Activated CD8-positive, alpha-beta memory T cell treated with anti-CD3 and anti-CD28 coated beads, Interleukin-2, amount 50 U/mL, for 4 hours (primary cell): Measurements from ENCODE around the gene AP5Z1.
A peak's percentile ranks its signal among the peaks of the same experiment; 100 is the strongest.

ENCODE experiments used
- DNase-seq: peaks from one replicate; pipeline ENCODE4 v3.0.0-alpha.2; 2020

AP5Z1 gene

GRCh38 chr7:4805110-4805983 is 29.9 kb downstream of the AP5Z1 start:
- no peak for DNase-seq

GRCh38 chr7:4805984-4806300 is 30.5 kb downstream of the AP5Z1 start:
- no peak for DNase-seq

GRCh38 chr7:4806983-4807597 is 31.7 kb downstream of the AP5Z1 start:
- no peak for DNase-seq

- DNase-seq, result no peak
Observed at GRCh38 chr7:4807598-4808016, 32.2 kb downstream of the AP5Z1 start.

- no peak for DNase-seq
Observed at GRCh38 chr7:4808026-4808425, 32.6 kb downstream of the AP5Z1 start.

- DNase-seq, result no peak
Observed at GRCh38 chr7:4808565-4808964, 33.1 kb downstream of the AP5Z1 start.

DNA sequence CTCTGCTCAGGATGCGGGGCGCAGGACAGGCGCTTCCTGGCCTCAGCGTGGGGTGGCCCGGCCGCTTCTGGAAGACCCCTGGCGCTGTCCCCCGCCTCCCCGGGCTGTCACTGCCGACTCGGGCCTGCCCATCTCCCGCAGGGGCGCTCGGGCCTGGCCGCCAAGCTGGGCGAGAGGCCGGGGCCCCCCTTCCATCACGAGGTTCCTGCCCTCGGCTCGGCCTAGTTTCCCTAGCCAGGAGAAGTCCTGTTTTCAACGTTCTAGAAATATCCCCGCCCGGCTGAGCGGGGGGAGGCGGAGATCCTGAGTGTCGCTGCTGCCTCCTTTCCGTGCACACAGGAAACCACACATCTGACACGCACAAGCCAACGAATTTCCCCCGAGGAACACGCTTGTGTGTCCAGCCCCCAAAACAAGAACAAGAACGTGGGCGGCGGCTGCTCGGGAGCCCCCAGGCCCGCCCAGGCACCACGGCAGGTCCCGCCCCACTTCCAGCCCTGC is 33.7 kb downstream of the AP5Z1 start:
- DNase-seq, result peak; percentile 47

- DNase-seq, result no peak
Observed at GRCh38 chr7:4809666-4810065, 34.2 kb downstream of the AP5Z1 start.

DNA sequence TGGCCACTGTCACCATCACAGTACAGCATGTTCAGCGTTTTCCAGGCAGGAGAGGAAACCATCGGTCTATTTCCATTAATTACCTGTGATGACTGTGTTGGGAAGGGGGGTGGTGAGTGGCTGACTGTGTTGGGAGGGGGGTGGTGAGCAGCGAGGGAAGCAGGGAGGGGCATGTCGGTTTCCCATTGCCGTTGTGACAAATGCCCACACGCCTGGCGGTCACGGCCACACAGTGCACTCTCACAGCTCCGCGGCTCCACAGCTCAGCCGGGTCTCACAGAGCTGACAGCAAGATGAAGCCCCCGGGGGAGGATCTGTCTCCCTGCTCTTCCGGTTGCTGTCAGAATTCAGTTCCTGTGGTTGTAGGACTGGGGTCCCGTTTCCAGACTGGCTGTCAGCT is 39.0 kb downstream of the AP5Z1 start:
- DNase-seq, result no peak

GRCh38 chr7:4815121-4815520 is 39.7 kb downstream of the AP5Z1 start:
- no peak for DNase-seq

GRCh38 chr7:4815609-4816418 is 40.4 kb downstream of the AP5Z1 start:
- DNase-seq, result no peak

- DNase-seq, result no peak
Observed at GRCh38 chr7:4816419-4817080, 41.1 kb downstream of the AP5Z1 start.

DNA sequence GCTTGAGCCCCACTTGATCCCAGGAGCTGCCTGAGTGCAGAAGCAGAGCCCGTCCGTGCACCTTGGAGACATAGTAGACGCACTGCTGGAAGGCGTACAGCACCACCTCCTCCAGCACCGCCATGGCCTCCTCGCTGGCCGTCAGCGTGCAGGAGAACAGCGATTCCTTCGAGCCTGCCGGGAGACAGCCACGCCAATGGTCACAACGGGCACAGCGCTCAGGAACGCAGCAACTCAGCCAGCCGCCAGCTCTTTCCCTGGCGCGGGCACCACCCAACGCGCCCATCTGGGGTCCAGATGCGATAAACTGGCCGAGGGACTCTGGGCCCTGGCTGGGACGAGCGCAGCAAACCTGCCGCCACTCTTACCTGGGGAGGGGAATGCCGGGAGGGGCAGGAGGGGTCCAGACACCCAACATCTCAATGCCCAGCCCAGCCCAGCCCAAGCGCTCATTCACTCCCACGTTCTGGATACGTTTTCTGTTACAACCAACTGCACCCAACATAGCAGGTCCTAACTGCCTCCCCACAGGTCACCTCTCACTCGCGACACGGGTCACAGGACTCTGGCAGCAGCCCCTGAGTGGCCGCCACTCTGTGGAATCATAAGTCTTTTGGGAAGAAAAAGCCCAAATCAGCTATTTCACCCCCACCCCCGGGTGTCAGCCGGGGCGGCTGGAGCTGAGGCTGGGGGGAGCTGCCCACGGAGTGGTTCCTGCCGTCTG is 41.9 kb downstream of the AP5Z1 start:
- no peak for DNase-seq

GRCh38 chr7:4818000-4818794 is 42.8 kb downstream of the AP5Z1 start:
- no peak for DNase-seq

DNA sequence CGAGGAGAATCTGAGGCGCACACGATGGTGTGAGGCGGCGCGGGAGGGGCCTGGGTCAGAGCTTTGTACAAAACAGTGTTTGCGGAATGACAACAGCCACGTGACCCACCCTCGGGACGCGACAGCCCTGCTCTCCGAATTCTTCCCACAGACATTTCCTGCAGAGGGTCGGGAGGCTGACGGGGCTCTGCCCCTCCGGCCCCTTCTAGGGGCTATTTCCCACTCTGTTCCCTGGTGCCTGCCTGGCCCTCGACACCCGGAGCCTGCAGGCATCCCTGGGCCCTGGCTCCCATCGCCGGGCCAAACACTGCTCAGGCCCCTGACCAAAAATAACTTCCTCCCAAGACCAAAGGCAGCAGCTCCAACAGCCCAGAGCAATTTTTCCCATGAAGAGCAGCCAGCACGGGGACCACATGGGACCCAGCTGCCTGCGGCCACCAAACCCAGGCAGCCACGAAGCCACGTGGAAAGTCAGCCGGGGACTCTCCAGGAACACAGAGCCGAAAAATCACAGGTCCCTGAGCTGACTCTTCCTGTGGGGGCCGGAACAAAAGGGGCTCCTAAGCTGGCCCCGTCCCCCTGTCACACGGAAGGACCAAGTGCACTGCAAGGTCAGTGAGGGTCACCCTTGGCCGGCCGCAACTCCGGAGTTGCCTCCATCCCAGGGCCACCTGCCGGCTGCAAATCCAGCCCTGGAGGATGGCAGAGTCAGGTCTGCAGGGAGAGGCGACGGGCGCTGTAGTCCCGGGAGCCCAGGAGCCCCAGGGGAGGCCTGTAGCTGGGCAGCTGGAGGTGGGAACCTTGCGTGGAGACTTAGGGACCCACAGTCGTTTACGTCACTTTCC is 44.4 kb downstream of the AP5Z1 start:
- DNase-seq, result no peak

DNA sequence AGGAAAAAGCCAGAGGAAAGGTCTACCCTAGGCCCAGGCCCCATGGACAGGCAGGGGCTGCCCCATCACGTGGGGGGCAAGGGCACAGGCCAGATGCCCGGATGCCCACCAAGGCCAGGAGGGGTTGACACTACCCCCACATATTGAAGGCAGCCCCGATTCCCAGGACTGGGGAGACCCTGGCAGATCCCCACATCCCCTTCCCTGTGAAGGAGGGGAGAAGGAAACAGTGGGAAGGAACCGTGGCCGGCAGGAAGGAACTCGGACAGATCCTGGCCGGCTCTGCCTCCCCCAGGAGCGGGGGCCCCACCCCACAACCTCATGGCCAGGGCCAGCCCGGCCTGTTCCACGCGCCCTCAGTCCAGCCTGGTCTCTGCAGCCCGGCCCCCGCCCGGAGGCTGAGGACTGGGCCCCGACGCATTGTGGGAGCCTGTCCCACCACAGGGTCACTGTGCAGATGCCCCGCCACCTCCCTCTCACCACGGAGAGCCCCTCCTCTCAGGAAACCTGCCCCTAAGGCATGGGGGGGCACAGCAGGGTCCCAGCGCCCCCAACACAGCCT is 45.1 kb downstream of the AP5Z1 start:
- DNase-seq, result no peak

DNA sequence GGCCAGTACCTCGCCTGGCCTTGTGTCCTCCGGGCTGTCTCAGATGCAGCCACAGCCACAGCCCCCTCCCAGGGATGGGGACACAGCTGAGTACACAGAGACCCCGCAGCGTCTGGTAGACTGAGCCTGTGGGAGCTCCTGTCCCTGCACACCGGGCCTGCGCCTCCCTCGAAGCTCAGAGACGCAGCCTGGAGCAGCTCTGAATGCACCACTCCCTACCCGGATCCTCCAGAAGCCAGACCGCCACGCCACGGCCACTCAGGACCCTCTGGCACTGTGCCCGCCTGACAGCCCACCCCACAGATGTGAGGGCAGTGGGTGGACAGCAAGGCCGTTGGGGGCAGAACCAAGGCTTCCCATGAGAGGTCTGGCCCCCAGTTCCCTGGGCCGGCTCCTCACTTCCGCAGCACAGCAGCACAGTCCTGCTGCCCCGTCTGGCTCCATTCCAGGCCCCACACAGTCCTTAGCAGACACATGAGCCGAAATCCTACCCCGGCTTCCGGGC is 45.6 kb downstream of the AP5Z1 start:
- DNase-seq, result no peak

GRCh38 chr7:4822677-4823076 is 47.3 kb downstream of the AP5Z1 start:
- no peak for DNase-seq

DNA sequence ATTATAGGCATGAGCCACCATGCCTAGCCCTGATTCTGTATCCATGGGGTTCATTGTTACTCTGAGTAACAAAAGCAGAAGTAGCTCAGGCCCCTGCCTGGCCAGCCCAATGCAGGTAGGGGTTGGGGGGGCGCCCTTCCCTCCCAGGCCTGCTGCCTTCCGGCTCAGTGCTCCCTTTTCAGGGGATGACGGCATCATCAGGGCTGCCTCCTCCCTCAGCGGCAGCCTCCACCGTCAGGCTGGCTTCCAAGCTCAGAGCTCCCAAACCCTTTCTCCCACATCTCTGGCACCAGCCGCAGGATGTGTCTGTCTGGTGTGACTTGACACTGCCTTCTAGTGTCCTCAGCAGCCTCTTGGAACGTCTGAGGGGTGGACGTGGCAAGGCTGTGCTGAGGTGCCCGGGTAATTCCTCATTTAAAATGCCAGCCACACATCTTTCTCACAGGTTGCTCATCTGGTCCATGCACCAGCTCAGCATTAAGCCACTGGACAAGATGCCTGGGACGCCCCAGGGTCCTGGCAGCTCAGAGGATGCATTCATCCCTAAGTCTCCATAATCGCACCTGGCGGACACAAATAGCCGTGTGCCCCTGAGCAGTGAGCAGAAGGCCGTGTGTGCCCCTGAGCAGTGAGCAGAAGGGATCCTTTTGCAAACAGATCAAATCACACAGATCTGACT is 48.2 kb downstream of the AP5Z1 start:
- no peak for DNase-seq
